Measurements from ENCODE around the gene RUNX1.

The RUNX1 gene

GRCh38 chr21:35088319-35088771 lies 39.2 kb upstream of the RUNX1 start:
- no peak overlapping the region for H3K4me3 ChIP-seq
- DNase-seq (ENCODE audit: low spot score): no peak
- H3K27ac ChIP-seq: no peak overlapping the region
- no peak for TF ChIP-seq CTCF (IDR thresholded peaks at IDR 0.05)

GRCh38 chr21:35086357-35086756 lies 37.3 kb upstream of the RUNX1 start:
- no peak for DNase-seq (ENCODE audit: low spot score)
- H3K27ac ChIP-seq: no peak overlapping the region
- no peak overlapping the region for H3K4me3 ChIP-seq
- TF ChIP-seq CTCF (IDR thresholded peaks at IDR 0.05): no peak

- no peak for DNase-seq (ENCODE audit: low spot score)
- Histone ChIP-seq H3K4me3 (no peak overlapping the region), H3K27ac (no peak overlapping the region)
- TF ChIP-seq CTCF (IDR thresholded peaks at IDR 0.05): no peak
Observed at GRCh38 chr21:35084869-35085268, 35.8 kb upstream of the RUNX1 start.

- Histone ChIP-seq H3K4me3 (no peak overlapping the region), H3K27ac (no peak overlapping the region)
- TF ChIP-seq CTCF (IDR thresholded peaks at IDR 0.05): no peak
- DNase-seq (ENCODE audit: low spot score): no peak
Observed at GRCh38 chr21:35083246-35083645, 34.1 kb upstream of the RUNX1 start.

- no peak overlapping the region for H3K27ac ChIP-seq
- H3K4me3 ChIP-seq: no peak overlapping the region
- TF ChIP-seq CTCF (IDR thresholded peaks at IDR 0.05): no peak
- DNase-seq (ENCODE audit: low spot score): no peak
Observed at GRCh38 chr21:35081861-35082260, 32.8 kb upstream of the RUNX1 start.

GRCh38 chr21:35079181-35079580 lies 30.1 kb upstream of the RUNX1 start:
- no peak for TF ChIP-seq CTCF (IDR thresholded peaks at IDR 0.05)
- H3K4me3 ChIP-seq: no peak overlapping the region
- DNase-seq (ENCODE audit: low spot score): no peak
- H3K27ac ChIP-seq: no peak overlapping the region

- TF ChIP-seq CTCF (IDR thresholded peaks at IDR 0.05): no peak
- no peak overlapping the region for H3K4me3 ChIP-seq
- no peak overlapping the region for H3K27ac ChIP-seq
- DNase-seq (ENCODE audit: low spot score): no peak
Observed at GRCh38 chr21:35077975-35078374, 28.9 kb upstream of the RUNX1 start.
